GM21447 (cell line): ENCODE results near the gene RUNX1.

Experiments used
- ATAC-seq: cut with Tn5 transposase; IDR thresholded peaks from one replicate; pipeline ENCODE4 v1.9.1; 2021; ENCODE audit not compliant: unreplicated experiment

The RUNX1 gene

DNA sequence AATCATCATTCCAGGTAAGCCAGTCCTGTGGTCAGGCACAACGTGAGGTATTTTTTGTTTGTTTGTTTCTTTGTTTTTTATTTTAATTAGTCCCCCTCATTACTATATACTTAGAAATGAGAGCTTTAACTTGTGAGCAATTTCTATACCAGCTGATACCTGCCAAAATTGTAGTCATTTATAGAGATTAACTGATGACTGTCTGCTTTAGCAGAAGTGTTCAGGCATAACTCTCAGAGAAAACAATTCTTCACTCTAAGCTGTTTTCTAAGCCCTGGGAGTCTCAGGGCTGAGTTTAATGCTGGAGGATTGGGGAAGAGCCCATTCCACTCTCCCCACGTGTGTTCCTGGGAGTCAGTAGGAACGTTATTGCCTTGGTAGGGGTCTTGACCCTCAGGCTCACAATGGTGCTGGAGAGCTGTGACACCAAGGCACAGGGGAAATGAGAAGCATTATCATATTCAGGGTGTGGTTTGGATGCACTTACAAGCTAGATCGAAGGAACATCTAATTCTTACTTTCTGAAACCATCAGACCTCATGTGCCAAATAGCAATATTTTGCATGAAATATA lies 212.1 kb downstream of the RUNX1 start:
- no peak for ATAC-seq

DNA sequence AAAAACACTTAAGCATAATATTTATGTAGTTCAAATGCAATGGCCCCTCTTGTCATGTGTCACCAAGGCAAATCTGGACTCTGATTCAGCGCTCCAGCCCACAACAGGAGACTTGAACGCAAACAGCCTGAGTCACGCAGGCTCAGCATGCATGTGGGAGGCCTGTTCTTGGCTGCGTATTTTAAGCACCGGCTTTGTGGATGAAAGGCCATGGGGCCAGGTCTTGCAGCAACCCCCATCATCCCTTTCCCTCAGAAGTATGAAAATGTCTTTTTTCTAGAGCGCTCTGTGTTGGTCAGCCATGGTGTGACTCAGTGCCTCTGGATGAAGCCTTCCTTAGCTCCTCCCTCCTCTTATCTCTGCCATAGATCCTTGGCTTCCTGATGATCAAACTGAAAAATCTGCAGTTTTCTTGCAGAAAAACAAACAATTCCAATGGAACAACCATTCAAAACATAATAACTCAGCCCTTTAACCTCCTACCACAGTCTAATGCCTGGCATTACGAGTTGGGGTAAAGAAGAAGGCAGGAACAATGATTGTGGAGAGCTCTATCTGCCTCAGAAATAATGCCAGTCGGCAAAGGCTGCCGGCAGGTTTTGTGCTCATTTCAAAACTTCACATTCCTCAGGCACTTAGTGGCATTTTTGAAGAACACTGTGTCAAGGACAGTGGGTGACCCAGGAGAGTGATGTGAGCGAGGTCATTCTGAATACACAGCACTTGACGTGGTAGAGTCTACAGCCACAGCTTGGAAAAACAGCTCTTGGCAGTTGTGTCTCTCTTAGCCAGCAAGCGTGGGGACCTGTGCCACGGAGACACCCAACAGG lies 212.8 kb downstream of the RUNX1 start:
- ATAC-seq = no peak

DNA sequence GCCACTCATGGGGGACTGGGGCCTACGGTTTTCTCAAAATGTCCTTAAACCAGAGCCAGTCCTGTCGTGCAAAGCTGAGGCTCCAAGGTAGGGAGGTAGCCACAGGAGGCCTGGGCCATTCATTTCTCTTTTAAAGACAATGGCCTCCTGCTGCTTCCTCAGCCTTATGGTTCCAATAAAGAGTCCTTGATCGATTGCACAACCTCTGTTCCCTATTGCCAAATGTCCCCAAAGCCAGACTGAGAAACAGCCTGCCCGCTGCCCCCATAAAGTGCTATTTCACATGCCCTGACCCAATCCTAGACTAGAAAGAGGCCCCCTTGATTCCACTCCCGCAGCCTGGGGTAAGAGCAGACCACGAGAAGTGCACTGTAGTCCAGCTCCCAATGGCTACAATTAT lies 213.6 kb downstream of the RUNX1 start:
- ATAC-seq = no peak

DNA sequence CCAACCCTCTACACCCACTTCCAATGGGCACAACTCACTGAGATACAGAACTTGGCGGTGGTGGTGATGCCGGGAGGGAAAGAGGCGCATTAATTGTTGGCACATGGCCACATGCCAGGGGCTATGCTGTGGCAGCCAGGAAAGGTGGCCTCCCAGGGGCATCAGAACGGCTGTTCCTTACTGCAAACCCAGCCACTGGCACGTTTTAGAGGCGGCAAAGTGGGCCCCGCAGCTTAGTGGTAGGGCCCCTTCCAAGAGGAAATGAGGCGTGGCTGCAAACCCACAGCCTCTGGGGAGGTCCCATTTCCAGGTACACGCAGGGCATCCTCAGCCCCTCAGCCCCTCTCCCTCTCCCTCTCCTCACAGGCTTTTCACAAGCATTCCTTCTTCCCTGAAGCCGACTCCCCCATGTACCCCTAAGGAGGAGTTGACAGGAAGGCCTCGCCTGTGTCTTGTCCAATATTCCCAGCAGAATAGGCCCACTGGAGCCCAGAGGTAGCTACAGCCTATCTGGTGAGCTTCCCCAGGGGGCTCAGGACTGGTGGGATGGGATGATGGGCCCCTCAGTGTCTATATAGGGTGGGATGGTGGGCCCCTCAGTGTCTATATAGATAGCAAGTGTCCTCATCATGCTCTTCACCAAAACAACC lies 214.1 kb downstream of the RUNX1 start:
- ATAC-seq = no peak

DNA sequence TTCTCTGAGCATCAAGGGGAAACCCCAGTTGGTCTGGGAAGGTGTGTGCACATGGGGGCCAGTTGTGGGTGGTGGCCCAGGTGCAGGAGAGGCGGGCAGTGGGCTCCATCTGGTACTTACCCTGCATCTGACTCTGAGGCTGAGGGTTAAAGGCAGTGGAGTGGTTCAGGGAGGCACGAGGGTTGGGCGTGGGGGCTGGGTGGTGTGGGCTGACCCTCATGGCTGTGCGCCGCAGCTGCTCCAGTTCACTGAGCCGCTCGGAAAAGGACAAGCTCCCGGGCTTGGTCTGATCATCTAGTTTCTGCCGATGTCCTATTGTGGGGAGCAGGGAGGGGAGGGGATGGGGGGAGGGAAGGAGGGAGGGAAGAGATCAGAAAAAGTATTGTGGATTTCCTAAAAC lies 214.8 kb downstream of the RUNX1 start:
- ATAC-seq = no peak

DNA sequence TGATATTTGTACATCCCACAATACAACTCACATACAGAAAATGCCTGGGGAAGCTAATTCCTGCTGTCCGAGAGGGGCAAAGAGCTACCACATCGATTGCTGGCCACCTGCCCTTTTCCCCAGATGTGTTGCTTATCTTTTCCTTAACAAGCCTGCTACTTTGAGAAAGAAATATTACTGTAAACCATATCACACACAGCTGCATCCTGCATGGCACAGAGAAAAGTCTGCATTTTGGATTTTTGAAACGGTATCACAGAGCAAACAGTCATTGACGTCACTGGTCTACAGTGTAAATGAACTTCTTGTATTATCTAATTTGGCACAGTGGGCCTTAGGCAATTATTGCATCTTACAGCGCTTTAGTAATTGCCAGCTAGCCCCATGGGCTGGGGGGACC lies 215.6 kb downstream of the RUNX1 start:
- ATAC-seq = no peak

DNA sequence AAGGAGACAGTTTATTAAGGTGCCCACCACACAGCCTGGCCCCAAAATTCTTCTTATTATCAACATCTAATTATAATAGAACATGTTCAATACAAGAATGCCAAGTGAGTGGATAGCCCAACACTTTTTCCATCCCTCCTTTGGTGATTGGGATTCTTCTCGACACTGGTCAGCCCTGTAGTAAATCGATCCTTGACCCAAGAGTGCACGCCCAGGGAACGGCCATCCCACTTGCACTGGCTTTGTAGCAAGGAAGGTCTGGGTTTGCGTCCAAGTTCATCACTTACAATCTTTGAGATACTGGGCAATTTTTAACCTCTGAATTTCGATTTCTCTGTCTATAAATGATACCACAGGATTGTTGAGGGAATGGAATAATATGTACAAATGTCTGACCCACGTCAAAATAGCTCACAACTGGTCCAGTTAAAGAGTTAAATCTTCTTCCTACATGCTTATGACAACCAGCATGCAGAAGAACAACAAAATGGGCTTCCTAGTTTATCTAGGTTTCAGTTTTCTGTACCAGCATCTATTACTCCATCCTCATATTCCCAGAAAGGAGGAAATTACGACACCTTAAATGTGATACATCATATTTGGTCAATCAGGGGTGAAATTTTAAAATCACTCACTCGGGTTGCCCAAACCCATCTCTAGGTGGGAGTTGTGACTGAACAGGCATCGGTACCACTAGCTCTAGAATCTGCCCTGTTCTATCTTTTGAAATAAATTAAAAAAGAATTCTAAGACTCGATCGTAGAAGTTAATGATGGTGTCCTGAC lies 218.5 kb downstream of the RUNX1 start:
- no peak for ATAC-seq

DNA sequence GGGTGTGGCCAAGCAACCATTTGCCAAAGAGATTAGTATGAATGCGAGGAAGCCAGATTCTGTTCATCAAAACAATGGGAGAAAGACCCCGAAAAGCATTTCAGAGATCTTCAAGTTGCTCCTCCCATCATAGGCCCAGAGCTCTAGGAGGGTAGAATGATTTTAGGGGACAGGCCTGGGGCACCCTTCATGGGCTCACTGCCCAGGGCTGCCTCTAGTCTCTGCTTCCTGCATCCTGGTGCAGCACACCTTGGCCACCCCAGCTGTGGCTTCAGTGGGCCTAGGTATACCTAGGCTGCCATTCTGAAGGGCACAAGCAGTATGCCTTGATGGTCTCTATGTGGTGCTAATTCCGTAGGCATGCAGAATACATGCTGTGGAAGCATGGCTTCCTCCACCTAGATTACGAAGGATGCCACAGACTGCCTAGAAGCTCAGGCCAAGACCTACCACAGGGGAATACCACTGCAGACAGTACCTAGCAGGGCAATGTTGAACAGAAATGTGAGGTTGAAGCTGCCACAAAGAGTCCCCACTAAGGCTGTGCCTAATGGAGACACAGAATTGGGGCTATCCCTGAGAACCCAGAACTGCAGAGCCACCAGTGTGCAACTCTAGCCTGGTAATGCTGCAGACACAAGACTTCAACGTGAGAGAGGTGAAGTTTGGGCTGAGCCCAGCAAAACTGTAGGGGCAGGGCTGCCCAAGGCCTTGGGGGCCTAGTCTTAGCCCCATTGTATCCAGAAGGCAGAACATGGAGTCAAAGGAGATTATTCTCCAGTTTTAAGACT lies 221.5 kb downstream of the RUNX1 start:
- ATAC-seq = no peak

DNA sequence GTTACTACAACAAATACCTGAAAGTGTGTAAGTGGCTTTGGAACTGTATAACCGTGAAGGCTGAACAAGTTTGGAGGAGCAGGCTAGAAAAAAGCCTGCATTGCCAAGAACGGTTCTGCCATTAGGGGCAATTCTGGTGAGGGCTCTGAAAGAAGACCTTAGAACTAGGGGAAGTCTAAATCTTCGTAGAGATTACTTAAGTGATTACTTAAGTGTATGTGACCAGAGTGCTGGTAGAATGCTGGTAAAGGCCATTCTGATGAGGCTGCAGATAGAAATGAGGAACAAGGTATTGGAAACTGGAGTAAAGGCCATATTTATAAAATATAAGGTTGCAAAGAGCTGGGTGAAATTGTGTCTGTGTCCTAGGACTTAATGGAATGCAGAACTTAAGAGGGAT lies 222.3 kb downstream of the RUNX1 start:
- no peak for ATAC-seq

DNA sequence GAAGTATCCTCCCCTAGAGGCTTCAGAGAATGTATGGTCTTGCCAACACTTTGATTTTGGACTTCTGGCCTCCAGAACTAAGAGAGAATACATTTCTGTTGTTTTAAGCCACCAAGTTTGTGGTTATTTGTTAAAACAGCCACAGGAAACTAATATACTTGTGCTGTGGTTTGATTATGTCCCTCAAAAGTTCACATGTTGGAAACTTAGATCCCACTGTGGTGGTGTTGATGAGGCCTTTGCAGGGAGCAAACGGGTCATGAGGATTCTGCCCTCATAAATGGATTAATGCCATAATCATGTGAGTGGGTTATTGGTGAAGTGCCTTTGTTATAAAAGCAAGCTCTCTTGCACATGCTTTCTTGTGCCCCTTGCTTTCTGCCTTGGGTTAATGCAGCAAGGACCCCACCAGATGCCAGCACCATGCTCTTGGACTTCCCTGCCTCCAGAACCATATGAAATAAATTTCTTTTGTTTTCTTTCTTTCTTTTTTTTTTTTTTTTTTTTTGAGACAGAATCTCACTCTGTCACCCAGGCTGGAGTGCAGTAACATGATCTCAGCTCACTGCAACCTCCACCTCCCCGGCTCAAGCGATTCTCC lies 223.1 kb downstream of the RUNX1 start:
- no peak for ATAC-seq

DNA sequence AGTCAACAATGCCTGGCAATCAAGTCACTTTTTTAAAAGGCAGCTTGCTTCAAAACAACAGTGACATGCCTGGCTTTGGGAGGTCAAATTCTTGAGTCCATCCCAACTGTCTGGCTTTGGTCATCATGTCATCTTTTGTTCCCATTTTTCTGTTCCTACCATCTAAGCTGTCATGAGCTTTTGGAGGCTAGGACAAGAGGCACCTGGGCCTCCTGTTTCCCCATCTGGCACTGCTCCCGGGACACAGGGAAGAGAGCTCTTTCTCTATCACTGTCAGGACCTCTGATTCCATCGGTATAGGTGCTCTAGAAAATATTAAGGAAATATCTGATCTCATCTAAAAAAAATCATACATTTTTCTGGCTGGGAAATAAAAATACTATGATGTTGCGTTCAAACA lies 224.0 kb downstream of the RUNX1 start:
- ATAC-seq = no peak

DNA sequence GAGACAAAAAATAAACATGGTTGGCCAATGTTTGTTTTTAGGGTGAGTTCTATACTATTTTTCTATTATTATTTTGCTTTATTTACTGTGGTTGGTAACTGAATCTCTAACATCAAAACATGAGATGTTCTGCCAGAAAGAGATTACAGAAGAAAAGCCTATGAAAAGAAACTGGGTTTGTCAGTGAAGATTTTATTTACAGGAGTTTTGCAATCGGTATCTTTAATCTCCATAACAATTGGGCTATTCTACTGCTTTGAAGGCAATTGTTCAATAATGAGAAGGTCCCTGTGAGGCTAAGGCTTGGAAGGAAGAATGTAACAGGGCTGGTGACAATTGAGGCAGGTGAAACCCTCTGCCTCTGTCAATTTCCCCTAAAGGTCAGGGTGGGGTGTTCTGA lies 224.8 kb downstream of the RUNX1 start:
- no peak for ATAC-seq

DNA sequence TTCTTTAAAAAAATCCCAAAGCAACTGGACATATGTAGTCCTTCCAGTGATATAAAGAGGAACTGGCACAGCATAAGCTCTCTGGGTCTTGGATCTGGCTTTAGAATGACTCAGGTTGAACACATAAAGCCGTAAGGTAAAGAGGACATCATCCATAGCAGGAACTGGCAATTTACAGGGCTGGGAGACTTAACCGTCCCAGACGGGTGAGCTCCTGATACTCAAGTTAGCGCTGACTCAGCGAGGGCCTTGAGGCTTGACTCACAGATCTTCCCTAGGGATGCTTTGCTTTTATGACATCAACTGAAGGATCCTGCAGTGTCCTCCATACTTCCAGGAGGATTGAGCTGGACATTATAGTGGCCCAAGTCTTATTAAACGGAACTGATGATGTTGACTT lies 226.2 kb downstream of the RUNX1 start:
- ATAC-seq = no peak

DNA sequence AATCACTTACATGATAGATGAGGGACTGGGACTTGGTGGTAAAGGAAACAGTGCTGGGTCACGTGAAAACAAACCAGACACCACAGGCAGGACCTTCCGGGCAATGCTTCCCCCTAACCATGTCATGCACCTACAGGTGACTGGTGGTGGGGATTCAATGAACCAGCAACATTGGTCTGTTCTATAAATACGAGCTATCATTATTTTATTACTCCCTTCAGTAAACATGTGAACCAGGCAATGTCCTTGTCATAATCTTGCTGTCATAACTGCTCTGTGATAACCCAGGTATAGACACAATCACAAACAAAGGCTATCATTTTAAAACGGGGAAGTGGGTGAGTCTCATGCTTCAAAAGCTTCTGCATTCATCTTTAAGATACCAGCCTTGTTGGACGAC lies 226.9 kb downstream of the RUNX1 start:
- no peak for ATAC-seq

DNA sequence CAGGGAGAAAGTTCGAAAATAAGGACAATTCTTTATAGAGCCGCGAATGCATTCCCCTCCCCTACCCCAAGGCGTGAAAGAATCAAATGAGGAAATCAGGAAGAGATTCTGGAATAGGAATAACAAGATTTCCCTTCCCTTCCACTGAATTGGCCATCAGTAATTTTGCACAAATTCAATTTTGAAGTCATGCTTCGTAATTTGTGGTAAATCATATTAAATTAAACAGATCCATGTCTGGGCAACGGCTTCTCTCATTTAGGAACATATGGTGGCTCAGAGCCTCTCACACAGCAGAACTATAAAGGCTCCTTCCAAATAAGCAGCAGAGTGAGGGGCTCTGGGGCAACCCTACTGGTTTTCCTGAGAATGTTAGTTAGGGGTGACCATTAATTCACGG lies 227.4 kb downstream of the RUNX1 start:
- ATAC-seq = no peak

DNA sequence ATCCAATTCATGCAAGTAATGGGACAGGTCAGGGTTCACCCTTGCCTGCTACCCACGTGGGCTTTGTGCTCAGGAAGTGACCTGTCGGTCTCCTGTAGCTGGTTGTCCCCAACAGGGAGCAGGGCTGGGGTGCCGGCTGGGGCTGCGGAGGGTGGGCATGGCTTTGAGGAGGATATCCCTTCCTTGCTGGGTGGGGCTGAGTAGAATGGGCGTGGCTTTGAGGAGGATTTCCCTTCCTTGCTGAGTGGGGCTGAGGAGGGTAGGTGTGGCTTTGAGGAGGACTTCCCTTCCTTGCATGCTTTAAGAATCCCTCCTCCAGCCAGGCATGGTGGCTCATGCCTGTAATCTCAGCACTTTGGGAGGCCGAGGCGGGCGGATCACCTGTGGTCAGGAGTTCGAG lies 229.1 kb downstream of the RUNX1 start:
- ATAC-seq = no peak

DNA sequence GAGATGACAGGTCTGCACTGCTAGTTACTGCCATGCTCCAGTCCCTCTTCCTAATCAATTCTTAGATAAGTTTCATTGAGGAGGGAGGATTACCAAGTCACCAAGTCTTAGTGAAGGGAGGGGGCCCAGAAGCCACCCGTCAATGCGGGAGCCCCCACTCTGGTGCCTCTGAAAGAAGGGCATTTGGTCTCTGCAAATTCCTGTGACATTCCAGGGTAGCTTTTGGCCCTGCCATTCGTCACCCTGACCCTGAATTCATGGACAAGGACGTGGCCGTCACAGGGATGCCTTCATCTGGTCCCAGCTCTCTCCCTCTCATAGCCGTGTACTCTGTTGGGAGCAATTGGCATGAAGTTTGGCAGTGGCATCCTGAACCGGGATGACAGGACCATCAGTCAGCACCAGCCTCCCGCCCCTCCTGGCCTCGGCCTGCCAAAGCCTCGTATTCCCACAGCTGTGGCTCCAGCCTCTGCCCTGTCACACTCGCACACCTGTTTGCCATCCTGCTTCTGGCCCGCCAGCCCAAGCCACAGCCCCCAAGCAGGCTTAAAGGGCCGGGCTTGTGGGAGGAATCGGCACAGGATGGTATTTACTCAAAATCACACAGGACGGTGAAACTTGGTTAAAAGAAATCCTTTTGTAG lies 229.6 kb downstream of the RUNX1 start:
- ATAC-seq = no peak

DNA sequence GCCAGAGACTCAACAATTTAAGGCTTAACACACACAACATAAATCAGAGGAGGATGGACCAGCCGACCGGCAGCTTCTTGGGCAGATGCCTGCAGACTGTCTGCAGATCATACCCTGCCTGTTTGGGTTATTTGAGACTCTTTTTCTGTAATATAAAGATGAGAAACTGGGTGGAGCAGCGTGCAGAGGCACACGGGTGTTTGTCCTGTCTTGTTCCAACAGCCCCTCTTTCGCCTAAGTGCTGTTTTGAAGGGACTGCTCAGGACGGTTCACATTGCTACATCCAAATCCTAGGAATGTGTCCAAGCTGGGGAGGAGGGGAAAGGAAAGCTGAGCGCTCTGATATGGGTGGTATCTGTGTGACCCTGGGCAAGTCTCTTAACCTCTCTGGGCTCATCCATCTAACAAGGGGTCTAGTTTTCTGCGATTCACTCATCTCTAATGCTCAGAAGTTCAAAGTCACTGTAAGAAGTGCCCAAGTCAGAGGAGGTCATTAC lies 230.4 kb downstream of the RUNX1 start:
- no peak for ATAC-seq

DNA sequence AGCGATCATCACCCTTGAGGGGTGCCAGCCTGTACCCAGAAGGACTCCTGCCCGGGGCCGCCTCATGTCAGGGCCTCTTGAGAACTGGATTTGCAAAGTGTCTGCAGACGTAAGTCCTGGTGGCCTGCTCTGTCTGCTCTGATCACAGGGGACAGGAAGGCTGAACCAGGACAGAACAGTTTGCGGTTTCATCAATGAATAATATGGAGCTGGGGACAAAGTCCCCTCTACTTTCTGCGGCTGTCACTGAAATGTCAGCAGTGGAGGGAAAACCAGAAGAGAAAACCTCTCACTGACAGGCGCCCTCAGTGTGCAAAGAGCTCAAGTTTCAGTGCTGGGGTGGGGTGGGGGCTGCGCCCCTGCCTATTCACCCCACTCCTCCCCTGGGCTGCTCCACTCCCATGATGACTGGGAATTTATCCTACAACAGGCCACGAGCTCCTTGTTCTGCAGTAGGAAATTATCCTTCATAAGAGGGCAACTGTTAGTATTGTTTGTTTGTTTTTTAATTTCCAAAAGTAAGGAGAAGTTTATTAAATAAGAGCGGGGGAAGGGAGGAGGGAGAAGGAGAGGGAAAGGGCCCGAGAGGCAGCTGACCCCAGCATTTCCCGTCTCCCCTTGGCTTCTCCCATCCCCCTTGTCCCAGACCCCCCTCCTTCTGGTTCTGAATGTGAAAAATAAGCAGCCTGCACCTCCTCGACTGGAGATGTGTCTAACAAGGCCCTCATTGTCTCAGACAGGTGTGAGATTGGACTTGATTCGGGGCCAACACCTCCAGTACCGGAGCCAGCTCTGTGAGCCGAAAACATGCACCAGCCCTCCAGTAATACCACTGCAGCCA lies 231.1 kb downstream of the RUNX1 start:
- ATAC-seq = no peak
